Testis (tissue), 2 donors: ENCODE measurements around the gene SLC4A1AP.

Source experiments
- POLR2A ChIP-seq: fragments of 450-650 bp; IDR thresholded peaks from one replicate; pipeline ENCODE4 v1.6.1; 2017; ENCODE audit warnings: antibody characterized with exemption, mild to moderate bottlenecking, moderate library complexity
- TF ChIP-seq, protein P1 (sequence below), 3 experiments: fragments of 450-650 bp in 2 of 3; fragments of 200-600 bp in 1 of 3; sonication (generic) in 1 of 3; IDR thresholded peaks; one replicate each; pipeline ENCODE4 v1.5.1; 2016 to 2019; ENCODE audit warnings: antibody characterized with exemption in 3 of 3, mild to moderate bottlenecking in 2 of 3, moderate library complexity in 1 of 3

DNA sequence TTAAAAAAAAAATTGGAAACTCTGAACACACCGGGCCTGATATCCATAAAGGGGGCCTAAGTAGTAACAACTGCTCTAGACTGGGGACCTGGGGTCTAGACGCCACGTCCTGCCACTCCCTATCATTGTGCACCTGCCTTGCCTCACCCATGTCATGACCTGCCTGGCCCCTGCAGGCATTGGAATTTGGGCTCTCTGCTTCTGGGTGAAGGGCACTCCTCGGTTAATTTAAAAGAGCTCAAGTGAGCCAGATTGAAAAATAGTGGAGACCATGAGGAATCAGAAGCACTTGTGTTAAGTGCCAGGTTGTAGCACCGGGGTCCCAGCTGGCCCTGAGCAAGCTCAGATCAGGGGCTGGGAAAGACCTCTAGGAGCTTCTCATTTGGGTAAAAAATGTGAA lies 48.1 kb downstream of the SLC4A1AP start:
- TF ChIP-seq POLR2A, result no peak
- TF ChIP-seq, protein P1, sequence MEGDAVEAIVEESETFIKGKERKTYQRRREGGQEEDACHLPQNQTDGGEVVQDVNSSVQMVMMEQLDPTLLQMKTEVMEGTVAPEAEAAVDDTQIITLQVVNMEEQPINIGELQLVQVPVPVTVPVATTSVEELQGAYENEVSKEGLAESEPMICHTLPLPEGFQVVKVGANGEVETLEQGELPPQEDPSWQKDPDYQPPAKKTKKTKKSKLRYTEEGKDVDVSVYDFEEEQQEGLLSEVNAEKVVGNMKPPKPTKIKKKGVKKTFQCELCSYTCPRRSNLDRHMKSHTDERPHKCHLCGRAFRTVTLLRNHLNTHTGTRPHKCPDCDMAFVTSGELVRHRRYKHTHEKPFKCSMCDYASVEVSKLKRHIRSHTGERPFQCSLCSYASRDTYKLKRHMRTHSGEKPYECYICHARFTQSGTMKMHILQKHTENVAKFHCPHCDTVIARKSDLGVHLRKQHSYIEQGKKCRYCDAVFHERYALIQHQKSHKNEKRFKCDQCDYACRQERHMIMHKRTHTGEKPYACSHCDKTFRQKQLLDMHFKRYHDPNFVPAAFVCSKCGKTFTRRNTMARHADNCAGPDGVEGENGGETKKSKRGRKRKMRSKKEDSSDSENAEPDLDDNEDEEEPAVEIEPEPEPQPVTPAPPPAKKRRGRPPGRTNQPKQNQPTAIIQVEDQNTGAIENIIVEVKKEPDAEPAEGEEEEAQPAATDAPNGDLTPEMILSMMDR (IDR thresholded peaks at IDR 0.05), result no peak
